Activated CD4-positive, alpha-beta T cell treated with anti-CD3 and anti-CD28 coated beads, Interleukin-2, amount 10 ng/mL, durations not matched to agents 24 days and 14 days (primary cell): ENCODE results near the gene ADO. TPM values are rescaled to one million over a fixed set of nuclear protein-coding genes. Genes with fewer than 3 reads are reported as not detected.
A peak's percentile ranks its signal among the peaks of the same experiment; 100 is the strongest.

ENCODE experiments used
- DNase-seq: peaks from one replicate; pipeline ENCODE4 v3.0.0; 2022
- H3K27ac Mint-ChIP-seq: one replicate; pipeline ENCODE4 v1.8.0; 2022; ENCODE audit warnings: mild to moderate bottlenecking, mixed read lengths
- H3K27me3 Mint-ChIP-seq: one replicate; pipeline ENCODE4 v1.8.0; 2022; ENCODE audit warnings: mixed read lengths
- H3K36me3 Mint-ChIP-seq: one replicate; pipeline ENCODE4 v1.8.0; 2022; ENCODE audit warnings: low read depth, mild to moderate bottlenecking, mixed read lengths
- H3K4me1 Mint-ChIP-seq: one replicate; pipeline ENCODE4 v1.8.0; 2021; ENCODE audit warnings: mixed read lengths
- H3K4me3 Mint-ChIP-seq: one replicate; pipeline ENCODE4 v1.8.0; 2022; ENCODE audit warnings: mild to moderate bottlenecking, moderate library complexity, mixed read lengths
- H3K9me3 Mint-ChIP-seq: one replicate; pipeline ENCODE4 v1.8.0; 2021; ENCODE audit warnings: mixed read lengths
- intact Hi-C: fragments of 100-400 bp; cut with micrococcal nuclease; formaldehyde crosslinking; loops from one replicate; pipeline ENCODE4 v1.15.1; 2023
- total RNA-seq: library from RNA; stranded (reverse); gene quantifications from 2 replicates; pipeline ENCODE4 v1.2.3, GENCODE V29; 2022

The ADO gene
- total RNA-seq: 43.6 and 43.8 TPM in 2 replicates

DNA sequence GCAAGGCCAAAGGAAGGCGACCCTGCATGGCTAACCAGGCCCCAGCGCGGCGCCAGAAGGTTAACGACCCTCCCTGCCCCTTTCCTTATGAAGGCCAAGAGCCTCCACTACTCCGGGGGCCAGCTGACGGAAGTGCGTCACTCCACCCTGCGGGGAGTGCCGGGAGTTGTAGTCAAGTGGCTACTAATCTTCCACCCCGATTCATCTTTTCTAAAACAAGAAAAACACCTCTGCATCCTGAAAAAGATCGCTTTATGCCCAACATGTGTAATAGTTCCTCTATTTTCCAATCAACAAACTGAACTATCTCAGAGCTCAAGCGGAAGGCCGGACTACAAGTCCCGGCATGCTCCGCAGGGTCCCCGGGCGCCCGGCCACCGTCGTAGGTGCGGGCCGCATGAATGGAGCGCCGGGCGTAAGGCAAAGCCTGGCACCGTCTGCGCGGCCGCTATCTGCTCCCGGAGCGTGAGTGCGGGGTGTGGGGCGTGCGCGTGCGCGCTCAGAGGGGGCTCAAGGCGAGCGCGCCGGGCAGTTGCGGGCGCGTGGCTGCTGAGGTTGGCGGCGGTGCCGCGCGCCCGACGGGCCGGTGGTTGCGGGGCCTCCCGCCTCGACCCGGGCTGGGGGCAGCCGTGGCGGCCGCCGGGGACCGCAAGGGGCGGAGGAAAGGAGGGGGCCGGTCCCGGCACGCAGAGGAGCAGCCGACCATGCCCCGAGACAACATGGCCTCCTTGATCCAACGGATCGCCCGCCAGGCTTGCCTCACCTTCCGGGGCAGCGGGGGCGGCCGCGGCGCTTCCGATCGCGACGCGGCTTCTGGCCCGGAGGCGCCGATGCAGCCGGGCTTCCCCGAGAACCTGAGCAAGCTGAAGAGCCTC, at the start of gene ADO:
Gene ADO (plus strand): TSS at position 365 of the 875 bp plus-strand sequence. CDS start 340 bp downstream, at position 705.
- Mint-ChIP-seq H3K27me3 (peaks cover 13% of the 10 kb centered on the region), H3K4me3 (peak within 1 kb of the TSS; percentile 99), H3K27ac (peak within 1 kb of the TSS; percentile 100), H3K9me3 (no peaks in the 10 kb centered on the region), H3K4me1 (peaks cover 33% of the 10 kb centered on the region), H3K36me3 (peaks cover 42% of the 10 kb centered on the region)
- intact Hi-C loops: loop anchor here (1.0 kb wide), 2 partner anchors 12 to 123 kb away; partner anchors contain the start of gene EGR2
- DNase-seq: peak; percentile 93

DNA sequence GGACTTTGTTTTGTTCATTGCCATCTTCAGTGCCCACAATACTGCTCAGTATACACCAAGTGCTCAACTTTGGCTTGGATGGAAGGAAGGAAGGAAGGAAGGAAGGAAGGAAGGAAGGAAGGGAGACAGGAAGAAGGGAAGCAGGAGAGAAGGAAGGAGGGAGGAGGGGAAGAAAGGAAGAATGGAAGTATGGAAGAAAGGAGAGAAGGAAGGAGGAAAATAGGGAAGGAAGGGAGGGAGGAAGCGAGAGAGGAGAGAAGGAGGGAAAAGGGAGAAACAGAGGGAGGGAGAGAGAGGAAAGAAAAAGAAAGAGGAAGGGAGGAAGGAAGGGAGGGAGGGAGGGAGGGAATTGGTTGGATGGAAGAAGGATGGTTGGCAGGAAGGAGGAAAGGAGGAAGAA, 49.6 kb upstream of the ADO start:
- DNase-seq: no peak
- peaks cover 11% of the 10 kb centered on the region for H3K27me3 Mint-ChIP-seq
- intact Hi-C loops: no loop called here
- H3K4me3 Mint-ChIP-seq: peak overlapping the region; percentile 21
- H3K4me1 Mint-ChIP-seq: peaks cover 24% of the 10 kb centered on the region
- H3K27ac Mint-ChIP-seq: peak overlapping the region; percentile 66
- H3K36me3 Mint-ChIP-seq: peaks cover 5% of the 10 kb centered on the region
- peaks cover 18% of the 10 kb centered on the region for H3K9me3 Mint-ChIP-seq

DNA sequence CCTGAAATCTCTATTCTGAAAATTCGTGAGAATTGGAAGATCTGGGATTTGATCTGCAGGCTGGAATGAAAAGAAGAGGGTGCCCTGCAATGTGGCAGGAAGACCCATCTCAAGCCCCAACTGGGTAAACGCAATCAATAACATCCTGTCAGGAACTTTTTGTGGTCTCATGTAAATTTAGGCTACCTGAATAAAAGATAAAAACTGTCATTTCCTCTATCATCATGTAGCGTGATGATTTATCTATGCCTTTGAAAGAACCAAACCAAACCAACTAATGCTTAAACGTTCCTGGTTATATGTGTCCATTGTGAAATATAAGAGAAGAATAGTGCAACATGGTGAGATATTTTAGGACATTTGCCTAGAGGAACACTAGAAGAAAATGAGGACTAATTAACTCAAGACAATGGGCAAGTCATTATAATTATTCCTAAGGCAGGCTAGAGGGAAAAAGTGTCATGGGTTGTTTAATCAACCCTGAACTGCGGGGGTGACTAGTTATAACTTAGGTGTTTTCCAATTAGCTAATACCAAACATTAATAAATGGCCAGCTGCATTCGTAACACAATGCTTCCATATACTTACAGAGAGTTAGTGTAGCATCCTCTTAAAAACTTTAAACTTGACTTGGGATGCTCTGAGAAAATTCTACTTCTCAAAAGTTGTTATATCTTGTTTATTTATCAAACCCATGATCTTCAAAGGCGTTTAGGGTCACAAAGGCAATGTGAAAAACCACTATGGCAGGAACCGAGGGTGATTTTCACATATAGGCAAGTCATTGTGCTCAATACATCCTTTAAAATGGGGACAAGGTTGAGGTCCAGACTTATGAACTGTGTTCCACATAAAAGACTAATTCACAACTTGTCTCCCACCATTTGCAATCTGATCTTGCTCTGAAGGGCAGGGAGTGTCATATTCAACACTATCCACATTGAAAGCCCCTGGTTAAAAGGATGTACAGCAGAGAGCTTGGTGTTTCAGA, 48.6 kb upstream of the ADO start:
- Mint-ChIP-seq H3K36me3 (peaks cover 5% of the 10 kb centered on the region), H3K4me1 (peaks cover 24% of the 10 kb centered on the region), H3K4me3 (no peak overlapping the region), H3K9me3 (peaks cover 18% of the 10 kb centered on the region), H3K27ac (no peak overlapping the region), H3K27me3 (peaks cover 11% of the 10 kb centered on the region)
- intact Hi-C loops: no loop called here
- DNase-seq: no peak

DNA sequence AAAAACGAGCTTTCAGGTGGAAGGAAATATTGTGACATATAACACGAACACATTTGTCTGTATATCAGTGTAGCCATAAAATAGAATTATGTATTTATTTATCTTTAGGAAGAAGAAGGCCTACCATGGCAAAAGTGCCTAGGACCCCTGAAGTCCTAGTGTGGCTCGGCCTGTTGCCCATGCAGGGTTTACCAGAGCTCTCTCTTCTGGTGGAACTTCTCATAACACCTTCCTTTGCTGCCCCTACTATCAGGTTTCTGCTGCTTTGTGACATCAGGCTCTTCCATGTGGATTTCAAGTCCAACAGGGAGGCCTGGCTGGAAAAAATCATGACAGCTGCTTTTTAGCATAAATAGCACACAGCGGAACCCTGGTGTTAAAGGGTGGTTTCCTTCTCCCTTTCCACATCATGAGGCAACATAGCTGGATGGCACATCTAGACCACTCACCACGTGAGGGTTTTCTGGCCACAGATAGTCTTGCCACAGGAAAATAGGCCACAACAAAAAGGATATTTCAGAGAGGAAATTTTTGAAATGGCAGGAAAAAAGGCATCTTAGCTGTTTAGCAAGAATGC, 44.8 kb upstream of the ADO start:
- no peak for DNase-seq
- Mint-ChIP-seq H3K27ac (no peak overlapping the region), H3K9me3 (peaks cover 12% of the 10 kb centered on the region), H3K27me3 (peaks cover 3% of the 10 kb centered on the region), H3K4me3 (no peak overlapping the region), H3K4me1 (peaks cover 22% of the 10 kb centered on the region), H3K36me3 (peaks cover 5% of the 10 kb centered on the region)
- intact Hi-C loops: no loop called here

DNA sequence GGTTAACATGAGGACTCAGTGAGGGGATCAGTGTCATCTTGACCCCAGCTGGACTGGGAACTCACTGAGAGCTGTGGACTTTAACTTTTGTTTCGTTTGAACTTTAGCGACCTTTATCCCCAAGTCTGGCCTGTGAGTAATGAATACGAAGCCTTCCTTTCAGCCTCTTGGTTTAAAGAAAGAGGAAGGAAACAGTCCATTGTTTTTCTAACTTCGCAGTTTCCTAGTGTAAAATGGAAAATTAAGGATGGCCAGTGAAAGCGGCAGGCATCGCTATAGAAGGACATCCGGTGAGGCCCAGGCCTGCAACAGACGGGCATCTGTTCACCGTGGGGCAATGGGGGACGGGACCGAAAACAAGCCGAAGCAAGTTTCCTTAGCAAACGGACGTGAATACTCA, 44.1 kb upstream of the ADO start:
- peaks cover 8% of the 10 kb centered on the region for H3K9me3 Mint-ChIP-seq
- H3K27ac Mint-ChIP-seq: no peak overlapping the region
- H3K27me3 Mint-ChIP-seq: peaks cover 1% of the 10 kb centered on the region
- DNase-seq: no peak
- peaks cover 17% of the 10 kb centered on the region for H3K4me1 Mint-ChIP-seq
- peaks cover 2% of the 10 kb centered on the region for H3K36me3 Mint-ChIP-seq
- H3K4me3 Mint-ChIP-seq: no peak overlapping the region
- intact Hi-C loops: no loop called here

DNA sequence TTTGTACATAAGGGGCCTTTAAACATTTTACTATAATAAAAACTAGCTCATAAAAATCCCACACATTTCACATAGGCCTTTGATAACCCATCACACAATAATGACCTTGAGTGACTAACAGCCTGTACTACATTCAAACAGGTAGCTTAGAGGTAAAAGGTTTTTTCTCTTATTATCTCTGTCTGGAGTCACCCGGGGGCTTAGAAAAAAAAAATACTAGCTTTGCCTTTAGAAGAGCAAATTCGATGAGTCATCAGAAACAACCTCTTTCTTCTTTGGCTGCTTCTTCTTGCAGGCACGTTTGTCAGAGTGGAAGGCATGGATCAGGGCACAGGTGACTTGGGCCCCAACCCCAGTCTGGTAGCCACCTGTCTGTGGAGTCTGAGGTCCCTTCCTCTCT, 43.4 kb upstream of the ADO start:
- DNase-seq: no peak
- intact Hi-C loops: no loop called here

DNA sequence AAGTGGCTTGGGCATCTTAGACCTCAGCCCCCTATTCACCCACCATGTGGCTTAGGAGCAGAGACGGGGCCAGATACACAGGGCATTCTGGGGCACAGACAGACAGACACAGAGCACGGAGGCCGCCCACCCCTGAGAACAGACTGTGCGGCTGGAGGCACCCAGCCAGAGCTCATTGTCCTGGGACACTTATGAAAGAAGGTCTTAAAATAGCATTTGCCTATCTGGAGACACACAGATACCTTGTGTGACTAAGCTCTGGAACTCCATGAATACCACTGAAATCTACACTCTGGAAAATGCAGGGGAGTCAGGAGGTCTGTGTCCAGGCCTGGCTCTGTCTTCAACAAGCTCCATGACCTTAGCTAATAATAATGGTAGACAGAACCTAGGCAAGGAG, 41.4 kb upstream of the ADO start:
- H3K9me3 Mint-ChIP-seq: no peaks in the 10 kb centered on the region
- DNase-seq: no peak
- intact Hi-C loops: no loop called here
- no peak overlapping the region for H3K4me3 Mint-ChIP-seq
- H3K27me3 Mint-ChIP-seq: peaks cover 3% of the 10 kb centered on the region
- no peaks in the 10 kb centered on the region for H3K36me3 Mint-ChIP-seq
- no peak overlapping the region for H3K27ac Mint-ChIP-seq
- H3K4me1 Mint-ChIP-seq: peaks cover 7% of the 10 kb centered on the region

More for the DNA sequence above, 43.4 kb upstream of the ADO start:
- peaks cover 4% of the 10 kb centered on the region for H3K9me3 Mint-ChIP-seq
- peaks cover 12% of the 10 kb centered on the region for H3K4me1 Mint-ChIP-seq
- H3K36me3 Mint-ChIP-seq: peaks cover 2% of the 10 kb centered on the region
- H3K27ac Mint-ChIP-seq: no peak overlapping the region
- peaks cover 1% of the 10 kb centered on the region for H3K27me3 Mint-ChIP-seq
- no peak overlapping the region for H3K4me3 Mint-ChIP-seq

DNA sequence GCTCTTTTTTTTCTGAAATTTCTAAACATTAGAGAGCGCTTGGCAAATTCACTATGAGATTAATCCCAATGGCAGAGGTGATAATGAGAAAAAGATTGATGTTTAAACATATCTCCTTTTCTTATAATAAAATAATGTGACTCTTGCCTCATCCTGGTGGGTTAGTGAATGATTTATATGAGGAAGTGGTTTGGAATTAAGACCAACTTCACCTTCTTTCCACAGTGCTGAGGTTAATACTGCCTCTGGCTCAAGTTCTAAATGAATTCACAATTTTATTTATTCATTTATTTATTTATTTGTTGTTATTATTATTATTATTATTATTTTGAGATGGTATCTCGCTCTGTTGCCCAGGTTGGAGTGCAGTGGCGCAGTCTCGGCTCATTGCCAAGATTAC, 40.5 kb upstream of the ADO start:
- H3K4me3 Mint-ChIP-seq: no peak overlapping the region
- intact Hi-C loops: no loop called here
- peaks cover 4% of the 10 kb centered on the region for H3K9me3 Mint-ChIP-seq
- H3K36me3 Mint-ChIP-seq: no peaks in the 10 kb centered on the region
- peaks cover 3% of the 10 kb centered on the region for H3K27me3 Mint-ChIP-seq
- no peak for DNase-seq
- no peak overlapping the region for H3K27ac Mint-ChIP-seq
- peaks cover 7% of the 10 kb centered on the region for H3K4me1 Mint-ChIP-seq

DNA sequence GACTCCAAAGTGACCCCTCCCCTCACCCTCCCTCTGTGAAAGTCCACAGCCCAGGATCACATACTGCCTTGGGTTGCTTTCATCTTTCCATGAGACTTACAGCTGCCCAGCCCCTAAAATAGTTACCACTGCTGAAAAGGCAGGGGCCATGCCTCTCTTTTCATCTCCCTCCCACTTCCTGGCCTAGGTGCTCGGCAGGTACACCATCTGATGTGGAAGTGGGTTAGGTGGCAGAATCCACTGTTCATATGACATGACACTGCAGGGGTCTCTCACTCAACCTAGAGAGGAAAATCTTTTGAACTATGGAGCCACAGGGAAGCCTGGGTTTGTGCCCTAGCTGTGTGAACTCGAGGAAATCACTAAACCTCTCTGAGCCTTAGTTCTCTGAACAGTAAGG, 38.8 kb upstream of the ADO start:
- intact Hi-C loops: no loop called here
- no peak overlapping the region for H3K4me3 Mint-ChIP-seq
- peaks cover 4% of the 10 kb centered on the region for H3K9me3 Mint-ChIP-seq
- peaks cover 3% of the 10 kb centered on the region for H3K27me3 Mint-ChIP-seq
- no peaks in the 10 kb centered on the region for H3K36me3 Mint-ChIP-seq
- H3K27ac Mint-ChIP-seq: no peak overlapping the region
- H3K4me1 Mint-ChIP-seq: peaks cover 18% of the 10 kb centered on the region
- DNase-seq: no peak

DNA sequence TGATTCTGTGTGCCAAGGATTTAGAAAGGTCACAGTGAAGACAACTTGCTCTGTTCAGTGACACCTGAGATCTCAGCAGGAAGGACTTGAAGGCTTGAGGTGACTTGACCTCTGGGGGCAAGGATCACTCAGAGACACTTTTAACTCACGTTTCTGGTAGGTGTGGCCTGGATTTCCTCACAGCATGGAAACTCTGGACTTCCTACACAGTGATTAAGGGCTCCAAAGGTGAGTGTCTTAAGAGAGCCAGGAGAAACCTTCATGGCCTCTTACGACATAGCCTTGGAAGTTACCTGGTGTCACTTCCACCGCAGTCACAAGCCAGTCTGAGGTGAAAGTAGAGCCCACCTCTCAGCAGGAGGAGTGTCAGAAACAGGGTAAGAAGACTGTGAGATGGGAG, 38.1 kb upstream of the ADO start:
- intact Hi-C loops: no loop called here
- Mint-ChIP-seq H3K4me3 (no peak overlapping the region), H3K4me1 (peaks cover 14% of the 10 kb centered on the region), H3K36me3 (no peaks in the 10 kb centered on the region), H3K27ac (no peak overlapping the region), H3K27me3 (peaks cover 3% of the 10 kb centered on the region), H3K9me3 (peaks cover 4% of the 10 kb centered on the region)
- no peak for DNase-seq

DNA sequence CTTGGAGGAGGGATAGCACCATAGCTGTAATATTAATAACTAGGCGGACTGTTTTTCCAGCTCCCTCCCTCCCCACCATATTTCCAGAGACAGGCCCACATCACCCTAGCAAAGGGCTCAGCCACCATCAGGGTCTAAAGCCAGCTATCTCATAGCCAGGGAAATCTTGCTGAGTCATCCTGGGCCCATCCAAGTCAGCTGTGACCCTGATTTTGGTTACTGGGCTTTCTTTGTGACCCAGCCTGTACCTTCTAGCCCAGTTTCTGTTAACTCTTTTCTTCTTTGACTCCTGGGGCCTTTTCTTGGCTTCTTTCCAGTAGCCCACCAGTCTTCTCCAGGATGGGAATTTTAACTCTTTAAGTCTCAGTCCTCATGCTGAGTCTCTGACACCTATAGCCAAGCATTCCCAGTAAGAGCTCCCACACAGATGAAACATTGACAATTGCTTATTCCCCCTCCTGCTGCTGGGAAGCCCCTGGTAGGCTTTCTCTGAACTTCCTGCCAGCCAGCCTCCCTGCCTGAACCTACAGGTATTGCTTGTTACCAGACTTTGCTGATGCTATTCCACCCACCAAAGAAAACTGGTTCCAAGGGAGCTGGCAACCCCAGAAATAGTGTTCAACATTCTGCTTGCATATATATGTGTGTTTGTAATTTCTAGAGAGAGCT, 34.8 kb upstream of the ADO start:
- no peak for DNase-seq
- H3K27me3 Mint-ChIP-seq: peaks cover 12% of the 10 kb centered on the region
- intact Hi-C loops: no loop called here

DNA sequence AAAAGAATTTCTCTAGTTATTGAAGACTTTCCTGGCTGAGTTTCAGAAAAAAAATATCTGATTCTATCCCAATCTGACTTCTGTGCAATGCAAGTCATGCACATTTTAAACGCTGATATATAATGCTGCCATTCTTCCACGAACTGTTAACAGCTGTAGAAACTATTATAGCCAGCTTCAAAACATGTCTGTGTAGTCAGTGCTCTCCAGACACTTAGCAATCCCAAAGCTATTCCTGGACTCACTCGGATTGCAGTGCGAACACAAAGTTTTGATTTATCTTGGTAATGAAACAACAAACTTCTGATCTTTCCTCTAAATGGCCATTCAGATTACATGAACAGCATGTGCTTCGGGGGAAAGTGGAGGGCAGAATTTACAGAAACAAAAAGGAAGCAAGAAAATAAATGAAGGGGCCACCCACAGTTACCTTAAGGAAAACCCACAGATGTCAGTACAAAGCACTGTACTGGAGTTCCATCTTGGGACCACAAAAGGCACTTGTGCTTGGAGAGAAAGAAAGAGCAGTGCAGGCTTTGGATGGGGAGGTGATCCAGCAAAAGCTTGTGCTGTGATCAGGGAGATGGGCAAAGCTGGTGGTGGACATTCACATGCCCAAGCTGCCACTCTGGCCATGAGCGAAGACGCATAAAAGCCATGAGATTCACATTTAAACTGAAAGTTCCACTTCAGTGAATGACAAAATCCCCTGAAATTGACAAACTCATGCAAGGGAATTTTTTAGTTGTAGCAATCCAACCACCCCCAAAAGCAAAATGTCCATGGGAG, 32.1 kb upstream of the ADO start:
- no peaks in the 10 kb centered on the region for H3K36me3 Mint-ChIP-seq

More for the DNA sequence above, 34.8 kb upstream of the ADO start:
- Mint-ChIP-seq H3K4me1 (peaks cover 17% of the 10 kb centered on the region), H3K4me3 (no peak overlapping the region), H3K36me3 (no peaks in the 10 kb centered on the region), H3K27ac (no peak overlapping the region), H3K9me3 (peaks cover 12% of the 10 kb centered on the region)

More for the DNA sequence above, 32.1 kb upstream of the ADO start:
- Mint-ChIP-seq H3K27ac (no peak overlapping the region), H3K4me3 (no peak overlapping the region), H3K9me3 (peaks cover 12% of the 10 kb centered on the region), H3K4me1 (peaks cover 22% of the 10 kb centered on the region), H3K27me3 (peaks cover 9% of the 10 kb centered on the region)
- intact Hi-C loops: no loop called here
- DNase-seq: no peak
